ENCODE measurements around the gene AGTPBP1.

- TF ChIP-seq, protein P1, sequence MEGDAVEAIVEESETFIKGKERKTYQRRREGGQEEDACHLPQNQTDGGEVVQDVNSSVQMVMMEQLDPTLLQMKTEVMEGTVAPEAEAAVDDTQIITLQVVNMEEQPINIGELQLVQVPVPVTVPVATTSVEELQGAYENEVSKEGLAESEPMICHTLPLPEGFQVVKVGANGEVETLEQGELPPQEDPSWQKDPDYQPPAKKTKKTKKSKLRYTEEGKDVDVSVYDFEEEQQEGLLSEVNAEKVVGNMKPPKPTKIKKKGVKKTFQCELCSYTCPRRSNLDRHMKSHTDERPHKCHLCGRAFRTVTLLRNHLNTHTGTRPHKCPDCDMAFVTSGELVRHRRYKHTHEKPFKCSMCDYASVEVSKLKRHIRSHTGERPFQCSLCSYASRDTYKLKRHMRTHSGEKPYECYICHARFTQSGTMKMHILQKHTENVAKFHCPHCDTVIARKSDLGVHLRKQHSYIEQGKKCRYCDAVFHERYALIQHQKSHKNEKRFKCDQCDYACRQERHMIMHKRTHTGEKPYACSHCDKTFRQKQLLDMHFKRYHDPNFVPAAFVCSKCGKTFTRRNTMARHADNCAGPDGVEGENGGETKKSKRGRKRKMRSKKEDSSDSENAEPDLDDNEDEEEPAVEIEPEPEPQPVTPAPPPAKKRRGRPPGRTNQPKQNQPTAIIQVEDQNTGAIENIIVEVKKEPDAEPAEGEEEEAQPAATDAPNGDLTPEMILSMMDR (IDR thresholded peaks at IDR 0.05) = no peak
- TF ChIP-seq POLR2A (IDR thresholded peaks at IDR 0.05) = no peak
Measured at GRCh38 chr9:85511746-85512145, 230.0 kb downstream of the AGTPBP1 start.
